Stimulated activated CD8-positive, alpha-beta memory T cell treated with anti-CD3 and anti-CD28 coated beads, Interleukin-4, amount 100 ng/mL, for 1 hour (primary cell): ENCODE measurements around the gene PEX14.
"Not testable (repeated sequence)": the region's sequence is repeated elsewhere in the genome, so short reads cannot be mapped to it uniquely, and the experiment has no call there.

ENCODE experiments used
- DNase-seq, 2 donors: peaks; one replicate each; pipeline ENCODE4 v3.0.0-alpha.2; 2020; ENCODE audit warnings: low read depth in 2 of 2, low spot score in 1 of 2

Gene PEX14

DNA sequence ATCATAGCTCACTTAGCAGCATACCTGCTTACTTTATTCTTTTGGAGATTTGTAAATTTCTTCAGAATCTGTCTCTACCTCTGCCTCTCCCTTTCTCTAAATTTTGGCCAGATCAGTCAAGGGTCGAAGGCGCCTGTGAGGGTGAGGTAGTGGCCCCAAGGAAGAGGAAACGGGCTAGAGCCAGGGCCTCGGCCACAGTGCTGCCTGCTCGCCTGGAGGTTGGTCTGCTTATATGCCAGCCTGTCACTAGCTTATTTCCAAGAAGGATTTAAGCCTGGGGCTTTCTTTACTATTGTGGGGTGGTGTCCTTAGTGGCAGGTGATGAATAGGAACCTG lies 19.6 kb downstream of the PEX14 start:
- no peak for DNase-seq

DNA sequence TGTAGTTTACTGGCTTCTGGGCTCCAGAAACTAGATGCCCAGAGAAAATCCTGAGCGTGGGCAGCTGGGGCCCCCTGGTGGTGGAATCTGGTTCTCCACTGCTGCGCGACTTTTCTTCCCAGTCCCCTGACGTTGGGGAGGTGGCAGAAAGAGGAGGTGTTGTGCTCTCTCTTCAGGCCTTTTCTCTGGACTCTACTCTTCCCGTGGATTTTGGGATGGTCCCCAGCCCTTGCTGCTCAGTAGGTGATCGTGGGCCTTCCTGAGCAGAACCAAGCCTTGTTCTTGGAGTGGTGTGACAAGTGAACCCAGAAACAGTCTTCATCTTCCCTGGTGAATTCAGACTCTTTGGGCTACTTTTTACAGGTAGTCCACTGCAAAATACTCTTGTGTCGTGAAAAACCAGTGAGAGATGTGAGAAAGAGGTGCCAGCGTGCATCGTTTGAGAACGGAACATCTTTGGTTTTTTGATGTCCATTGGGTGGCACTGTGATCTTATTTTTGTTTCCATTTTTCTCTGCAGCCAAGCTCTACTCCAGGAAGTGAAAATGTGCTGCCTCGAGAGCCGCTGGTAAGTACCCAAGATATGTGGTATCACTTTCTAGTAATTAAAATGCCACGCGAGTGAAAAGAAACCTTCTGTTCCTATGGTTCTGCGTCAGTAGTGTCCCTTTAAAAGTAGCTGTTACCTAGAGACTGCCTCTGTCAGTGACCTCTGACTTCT lies 20.2 kb downstream of the PEX14 start:
- DNase-seq, result peak; percentile 60 to 64

DNA sequence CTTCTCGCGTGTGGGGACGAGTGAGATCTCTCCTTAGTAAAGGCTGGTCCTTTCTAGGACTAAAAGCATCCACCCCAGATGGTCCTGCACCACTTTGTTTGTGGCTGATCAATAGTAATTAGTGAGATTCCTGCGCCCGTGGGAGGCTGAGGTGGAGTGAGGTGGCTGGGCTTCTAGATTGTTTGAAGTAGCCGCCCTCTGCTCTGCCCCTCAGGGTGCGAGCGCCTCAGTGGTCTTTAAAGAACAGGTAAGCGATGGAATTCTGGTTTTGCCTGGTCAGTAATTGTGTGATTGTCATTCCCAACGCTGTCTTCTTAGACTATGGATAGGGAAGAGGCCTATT lies 20.7 kb downstream of the PEX14 start:
- DNase-seq, result no peak

DNA sequence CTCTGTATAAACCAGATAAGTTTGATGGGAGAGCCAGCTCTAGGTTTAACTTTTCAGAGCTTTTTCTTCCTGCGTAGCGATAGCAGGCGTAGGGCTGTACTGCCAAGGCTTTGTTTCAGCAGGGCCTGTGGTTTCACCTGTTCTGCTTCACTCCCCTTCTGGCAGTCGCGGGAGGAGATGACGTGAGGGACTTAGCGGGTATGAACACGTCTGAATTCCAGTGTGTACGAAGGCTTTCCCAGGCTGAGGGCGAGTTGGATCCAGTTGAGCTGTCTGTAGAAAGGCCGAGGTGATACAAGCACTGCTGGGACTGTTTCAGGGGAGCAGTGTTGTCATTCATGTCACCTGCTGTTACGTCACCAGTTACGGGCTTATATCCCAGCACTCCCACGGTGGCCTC lies 21.2 kb downstream of the PEX14 start:
- DNase-seq, result no peak

DNA sequence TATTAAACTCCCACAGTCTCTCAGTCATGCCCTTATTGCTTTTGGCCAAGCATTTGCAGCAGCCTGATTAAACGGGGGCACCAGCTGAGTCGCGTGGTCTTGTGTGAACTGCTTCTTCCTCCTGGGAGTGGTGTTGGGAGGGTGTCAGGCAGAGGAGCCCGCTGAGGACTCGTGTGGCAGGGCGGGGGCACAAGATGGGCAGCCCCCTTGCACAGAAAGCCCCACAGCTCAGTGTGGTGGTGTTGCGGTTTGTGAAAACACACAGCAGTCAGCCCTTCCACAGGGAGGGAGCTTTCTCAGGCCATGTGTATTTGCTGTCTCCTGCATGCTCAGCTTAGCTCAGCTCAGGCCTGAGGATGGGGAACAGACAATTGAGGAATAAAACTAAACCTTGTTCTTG lies 22.4 kb downstream of the PEX14 start:
- DNase-seq, result no peak

DNA sequence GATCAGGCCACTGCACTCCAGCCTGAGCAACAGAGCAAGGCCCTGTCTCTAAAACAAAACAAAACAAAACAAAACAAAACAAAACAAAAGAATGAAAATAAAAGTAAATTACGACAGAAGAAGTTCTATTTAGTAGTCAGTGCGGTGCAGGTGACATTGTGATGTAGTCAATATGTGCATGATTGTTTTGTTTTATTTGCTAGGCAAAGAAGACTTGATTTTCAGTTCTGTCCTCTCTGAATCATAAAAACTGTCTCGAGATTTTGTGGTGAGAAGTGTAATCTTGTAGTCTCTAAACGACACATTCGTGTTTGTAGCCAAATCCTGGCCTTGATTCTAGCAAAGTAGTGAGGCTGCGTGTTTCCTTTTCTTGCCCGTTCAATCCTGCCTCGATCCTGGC lies 23.5 kb downstream of the PEX14 start:
- DNase-seq, result no peak

DNA sequence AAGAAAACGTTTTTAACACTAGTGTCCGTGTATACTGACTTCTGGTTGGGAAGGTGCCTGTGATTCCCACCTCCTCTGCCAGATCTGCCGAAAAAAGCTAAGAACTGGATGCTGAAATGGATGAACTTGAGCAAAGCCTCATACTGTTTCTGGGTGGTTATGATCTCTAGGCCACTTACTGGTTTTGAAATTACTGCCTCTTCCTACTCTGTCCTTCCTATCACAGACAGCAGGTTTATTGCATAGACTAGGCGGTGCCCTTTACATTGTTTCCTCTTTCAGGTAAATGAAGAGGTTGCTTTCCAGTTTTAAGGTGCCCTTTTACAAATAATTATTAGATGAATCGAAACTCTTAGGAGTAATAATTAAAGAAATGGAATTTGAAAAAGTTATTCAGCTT lies 27.5 kb downstream of the PEX14 start:
- no peak for DNase-seq

DNA sequence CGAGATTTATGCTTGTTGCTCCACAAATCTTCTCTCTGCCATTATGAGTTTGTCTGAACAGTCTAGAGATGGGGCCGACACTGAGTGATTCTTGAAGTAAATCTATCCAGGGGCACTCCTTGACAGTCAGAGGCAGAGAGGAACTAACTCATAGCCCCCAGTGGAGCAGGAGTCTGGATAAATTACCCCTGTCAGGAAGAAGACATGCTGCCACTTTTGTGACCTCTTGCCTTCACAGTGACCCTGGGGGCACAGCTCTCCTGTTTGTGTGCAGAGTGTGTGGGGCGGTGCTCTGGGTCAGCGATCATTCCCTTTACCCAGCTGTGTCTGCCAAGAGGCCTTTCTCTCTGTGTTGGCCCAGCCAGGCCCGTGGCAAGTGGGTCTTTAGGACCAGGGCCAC lies 29.5 kb downstream of the PEX14 start:
- DNase-seq, result no peak

DNA sequence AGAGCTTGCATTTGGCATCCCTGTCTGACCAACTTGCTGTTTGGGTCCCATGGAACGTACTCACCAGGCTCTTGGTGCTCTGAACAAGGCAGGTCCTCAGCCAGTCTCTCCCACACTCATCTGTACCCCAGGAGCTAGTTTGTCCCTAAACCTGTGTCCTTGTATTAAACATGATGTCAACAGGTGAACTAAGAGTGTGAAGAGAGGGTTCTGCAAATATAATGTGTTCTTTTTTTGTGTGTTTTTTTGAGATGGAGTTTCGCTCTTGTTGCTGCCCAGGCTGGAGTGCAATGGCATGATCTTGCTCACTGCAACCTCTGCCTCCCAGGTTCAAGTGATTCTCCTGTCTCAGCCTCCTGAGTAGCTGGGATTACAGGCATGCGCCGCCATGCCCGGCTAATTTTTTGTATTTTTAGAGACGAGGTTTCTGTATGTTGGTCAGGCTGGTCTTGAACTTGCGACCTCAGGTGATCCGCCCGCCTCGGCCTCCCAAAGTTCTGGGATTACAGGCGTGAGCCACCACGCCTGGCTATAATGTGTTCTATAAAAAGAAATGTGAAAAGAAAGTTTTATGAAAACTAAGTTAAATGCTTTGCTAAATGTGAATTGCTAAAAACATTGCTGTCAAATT lies 31.4 kb downstream of the PEX14 start:
- DNase-seq, result not testable (repeated sequence)

DNA sequence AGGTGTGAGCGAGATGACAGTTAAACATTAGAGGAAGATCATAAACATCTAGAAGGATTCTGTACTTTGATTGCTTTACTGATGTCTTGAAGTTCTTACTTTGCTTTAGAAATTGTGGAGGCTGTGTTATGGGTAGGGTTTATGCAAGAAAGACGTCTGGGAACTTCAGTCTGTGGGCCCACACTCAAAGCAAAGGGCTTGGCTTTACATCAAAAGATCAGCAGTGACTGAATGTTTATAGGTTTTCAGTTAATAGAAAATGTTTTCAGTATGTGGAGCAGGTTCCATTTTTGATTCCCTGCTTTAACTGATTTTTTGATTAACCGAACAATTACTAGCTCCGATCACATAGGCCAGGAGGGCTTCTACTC lies 31.9 kb downstream of the PEX14 start:
- no peak for DNase-seq

DNA sequence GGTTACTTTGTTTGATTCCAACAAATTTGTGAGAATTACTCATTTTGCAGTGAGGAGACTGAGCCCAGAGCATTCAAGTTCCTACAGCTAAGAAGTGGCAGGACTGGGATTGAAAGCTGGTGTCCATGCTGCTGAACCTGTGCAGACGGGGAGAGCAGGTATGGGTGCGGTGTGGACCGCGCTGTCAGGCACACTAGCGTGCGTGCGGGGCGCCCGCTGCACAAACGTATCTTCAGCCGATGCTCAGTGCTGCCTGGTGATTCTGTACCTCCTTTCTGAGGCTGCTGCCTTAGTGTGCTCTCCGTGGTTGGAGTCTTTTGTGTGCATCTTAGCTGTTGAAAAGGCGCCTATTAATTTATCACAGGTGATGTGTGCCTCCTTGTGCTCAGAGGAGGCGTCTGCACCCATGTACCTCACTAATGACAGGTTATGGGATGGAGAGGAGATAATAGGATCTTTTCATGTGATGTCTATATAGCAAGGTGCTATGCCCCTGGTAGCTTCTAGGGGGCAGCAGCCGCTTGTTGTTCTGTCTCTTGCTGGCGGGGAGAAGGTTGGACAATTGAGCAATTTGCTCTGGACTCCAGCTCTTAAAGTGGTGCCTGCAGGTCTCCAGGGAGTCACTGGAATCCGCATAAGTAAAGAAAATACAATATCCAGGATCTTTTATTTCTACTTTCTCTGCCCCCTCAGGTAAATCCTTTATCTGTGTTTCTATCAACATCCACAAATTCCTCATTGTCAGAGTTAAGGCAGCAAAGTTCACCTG lies 32.5 kb downstream of the PEX14 start:
- no peak for DNase-seq

DNA sequence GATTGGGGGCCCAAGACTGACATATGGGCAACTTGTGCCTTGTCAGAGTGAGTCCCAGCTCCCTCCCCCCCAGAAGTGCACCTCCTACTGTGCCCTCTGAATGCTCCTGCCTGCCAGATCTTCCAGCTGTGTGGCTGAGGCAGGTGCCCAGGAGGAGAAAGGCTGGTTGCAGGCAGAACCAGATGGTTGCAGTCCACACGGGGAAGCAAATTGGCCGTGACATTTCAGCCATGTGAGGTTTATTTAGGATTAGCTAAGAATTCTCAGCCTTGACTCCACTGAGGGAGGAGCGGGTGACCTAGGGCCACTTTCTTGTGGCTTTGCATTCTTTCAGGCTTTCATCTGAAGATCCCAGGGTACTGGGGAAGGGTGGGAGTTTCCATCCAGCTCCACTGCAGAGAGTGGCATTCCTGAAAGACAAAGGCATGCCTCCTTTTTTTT lies 33.8 kb downstream of the PEX14 start:
- no peak for DNase-seq

DNA sequence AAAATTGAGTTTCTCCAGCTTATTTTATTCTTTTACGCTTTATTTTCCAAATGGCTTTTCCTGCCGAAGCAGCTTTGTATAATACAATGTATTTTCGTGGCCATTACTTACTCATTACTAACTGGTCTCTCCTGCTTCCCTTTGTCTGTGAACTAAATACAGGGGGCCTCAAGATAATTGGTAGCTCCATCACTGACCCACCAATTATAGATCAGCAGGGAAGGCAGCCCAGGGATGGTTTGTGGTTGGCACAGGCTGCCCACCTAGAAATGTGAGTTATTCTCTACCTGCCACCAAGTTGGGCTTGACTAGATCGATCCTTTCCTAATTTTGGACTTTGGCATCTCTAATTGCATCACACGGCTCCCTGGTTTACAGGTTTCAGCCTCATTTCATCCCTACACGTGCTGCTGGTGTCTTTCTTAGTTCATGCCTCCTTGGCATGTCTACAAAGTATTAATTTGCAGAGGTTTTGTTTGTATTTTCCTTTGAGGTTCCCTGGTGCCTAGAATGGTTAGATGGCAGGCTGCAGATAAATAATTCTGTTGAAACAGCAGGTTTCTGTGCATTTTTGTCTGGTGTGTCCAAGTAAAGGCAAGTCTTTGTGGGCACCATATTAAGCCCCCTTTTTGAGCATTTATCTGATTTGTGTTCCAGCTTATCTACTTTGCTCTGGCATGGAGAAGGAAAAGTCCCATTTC lies 35.2 kb downstream of the PEX14 start:
- no peak for DNase-seq

DNA sequence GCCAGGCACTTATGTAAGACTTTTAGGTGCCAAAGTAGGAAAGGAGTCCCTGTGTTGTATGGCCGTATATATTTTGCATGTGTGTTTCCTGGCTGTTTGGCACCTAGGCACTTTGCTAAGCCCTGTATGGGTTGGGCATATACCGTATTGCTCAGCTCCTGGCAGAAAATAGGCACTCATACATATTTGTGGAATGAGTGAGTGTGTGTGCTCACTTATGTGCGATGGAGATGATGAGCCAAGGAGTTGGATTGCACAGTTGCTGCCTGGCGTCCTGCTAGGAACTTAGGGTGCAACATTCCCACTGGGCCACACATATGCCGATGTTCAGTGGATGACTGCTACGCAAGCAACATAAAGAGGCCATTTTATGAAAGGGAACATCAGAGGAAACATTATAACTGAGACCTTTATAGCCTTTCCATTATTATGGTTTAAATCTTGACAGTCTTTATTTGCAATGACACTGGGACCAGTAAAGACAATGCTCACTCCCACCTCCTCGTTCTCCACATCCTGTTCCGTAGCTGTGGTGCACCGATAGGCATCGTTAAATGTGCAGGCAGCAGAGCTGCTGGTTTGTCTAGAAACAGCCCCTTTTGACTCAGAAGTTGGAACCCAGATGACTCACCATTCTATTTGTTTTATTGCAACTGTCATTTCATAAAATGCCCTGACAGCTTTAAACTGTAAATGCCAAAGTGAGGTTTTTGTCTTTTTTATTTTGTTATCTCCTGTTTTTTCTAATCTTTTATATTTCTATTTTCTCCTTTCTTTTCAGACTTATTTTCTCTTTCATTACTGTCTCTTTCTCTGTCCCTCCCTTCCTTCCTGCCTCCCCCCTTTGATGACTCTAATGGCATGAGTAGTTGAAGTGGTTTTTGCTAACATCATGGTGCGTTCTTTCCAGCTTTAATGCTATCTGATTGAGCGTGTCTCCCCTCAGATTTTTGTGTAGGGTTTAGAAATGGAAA lies 36.1 kb downstream of the PEX14 start:
- DNase-seq, result peak; percentile 46 to 57

DNA sequence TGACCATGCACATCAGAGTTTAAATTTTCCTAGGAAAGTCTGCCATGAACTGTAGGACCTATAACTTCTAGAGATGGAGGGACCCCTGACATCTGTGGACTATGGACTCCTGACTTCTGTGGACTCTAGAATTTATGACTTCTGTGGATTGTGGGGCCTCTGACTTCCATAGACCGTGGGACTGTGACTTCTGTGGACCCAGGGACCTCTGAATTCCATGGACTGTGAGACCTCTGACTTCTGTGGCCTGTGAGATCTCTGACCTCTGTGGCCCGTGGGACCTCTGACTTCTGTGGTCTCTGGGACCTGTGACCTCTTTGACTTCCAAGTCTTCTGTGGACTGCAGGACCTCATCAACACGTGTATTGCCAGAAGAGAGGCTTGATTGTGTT lies 36.7 kb downstream of the PEX14 start:
- no peak for DNase-seq

DNA sequence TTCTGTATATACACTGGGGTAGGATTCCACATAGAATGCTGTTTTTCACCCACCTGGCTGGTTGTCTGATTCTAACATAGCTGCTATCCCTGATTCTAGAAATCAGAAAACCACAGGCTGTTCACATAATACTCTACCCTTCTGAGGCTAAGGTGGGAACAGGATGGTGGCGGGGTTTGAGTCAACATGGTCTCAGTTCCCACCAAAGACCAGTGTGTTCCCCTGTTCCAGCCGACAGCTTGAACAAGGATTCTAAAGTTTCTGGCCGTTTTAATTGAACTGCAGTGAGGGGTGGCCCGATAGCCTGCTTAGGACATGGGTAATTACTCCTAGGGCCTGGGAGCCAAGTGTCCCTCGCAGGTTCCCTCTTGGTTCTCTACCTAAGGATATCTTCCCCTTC lies 38.4 kb downstream of the PEX14 start:
- DNase-seq, result no peak

DNA sequence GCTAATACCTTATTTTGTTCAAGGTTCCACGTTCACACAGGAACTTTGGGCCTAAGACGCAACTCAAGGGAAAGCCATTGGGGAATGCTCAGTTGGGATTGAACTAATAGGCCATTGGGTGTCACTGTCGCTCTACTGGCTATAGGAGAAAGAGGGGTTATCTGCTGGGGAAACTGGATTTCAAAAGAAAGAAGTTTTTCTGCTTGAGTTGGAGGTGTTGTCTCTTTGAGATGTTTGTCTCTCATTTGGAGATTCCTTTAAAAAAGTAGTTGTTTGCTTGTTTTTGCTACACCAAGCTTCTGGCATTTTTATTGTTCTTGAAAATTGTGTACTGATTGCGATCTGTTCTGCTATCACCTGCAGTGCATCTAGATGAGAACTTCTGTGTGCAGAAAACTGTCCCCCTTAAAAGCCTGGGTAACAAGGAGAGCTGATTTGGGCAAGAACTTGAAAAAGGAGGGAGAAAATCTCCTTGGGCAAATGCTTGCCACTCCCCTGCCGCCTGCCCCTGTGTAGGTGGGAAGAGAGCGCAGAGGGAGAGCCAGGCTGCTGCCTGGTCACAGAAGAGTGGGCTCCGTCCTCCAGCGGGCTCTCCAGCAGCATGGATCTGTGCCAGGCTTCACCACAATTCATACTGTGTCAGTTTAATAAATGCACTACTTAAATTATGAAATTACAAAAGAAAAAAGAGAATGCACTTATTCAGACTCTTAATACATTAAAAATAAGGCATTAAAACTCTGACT lies 39.9 kb downstream of the PEX14 start:
- DNase-seq, result no peak

DNA sequence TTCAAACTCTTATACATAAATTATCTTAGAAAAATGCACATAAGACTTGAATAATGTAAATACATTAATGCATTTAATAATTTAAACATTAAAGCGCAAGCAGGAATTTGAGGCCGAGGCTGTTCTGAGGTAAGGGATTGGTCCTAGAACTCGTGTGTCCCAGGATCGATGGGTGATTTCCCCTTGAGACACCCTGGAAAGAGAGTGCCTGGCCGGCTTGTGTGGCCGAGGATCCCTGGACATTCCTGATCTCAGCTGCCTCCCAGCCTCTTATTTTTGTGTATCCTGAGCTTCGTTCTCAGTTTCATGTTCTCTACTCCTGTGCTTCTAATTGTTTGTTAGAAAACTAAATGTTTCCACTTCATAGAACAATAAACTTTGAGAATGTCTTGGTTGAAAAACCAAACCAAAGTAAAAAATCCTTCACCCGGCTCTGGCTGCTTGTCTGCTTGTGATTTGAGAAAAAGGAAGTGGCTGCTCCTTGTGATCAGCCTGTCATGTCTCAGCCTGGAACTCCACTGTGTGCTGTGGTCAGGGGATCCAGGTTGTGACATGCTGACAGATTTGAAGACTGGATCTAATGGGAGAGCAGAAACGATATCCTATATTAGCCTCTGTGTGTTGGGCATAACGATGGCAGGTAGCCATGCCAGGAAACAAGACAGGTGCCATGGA lies 40.7 kb downstream of the PEX14 start:
- no peak for DNase-seq

DNA sequence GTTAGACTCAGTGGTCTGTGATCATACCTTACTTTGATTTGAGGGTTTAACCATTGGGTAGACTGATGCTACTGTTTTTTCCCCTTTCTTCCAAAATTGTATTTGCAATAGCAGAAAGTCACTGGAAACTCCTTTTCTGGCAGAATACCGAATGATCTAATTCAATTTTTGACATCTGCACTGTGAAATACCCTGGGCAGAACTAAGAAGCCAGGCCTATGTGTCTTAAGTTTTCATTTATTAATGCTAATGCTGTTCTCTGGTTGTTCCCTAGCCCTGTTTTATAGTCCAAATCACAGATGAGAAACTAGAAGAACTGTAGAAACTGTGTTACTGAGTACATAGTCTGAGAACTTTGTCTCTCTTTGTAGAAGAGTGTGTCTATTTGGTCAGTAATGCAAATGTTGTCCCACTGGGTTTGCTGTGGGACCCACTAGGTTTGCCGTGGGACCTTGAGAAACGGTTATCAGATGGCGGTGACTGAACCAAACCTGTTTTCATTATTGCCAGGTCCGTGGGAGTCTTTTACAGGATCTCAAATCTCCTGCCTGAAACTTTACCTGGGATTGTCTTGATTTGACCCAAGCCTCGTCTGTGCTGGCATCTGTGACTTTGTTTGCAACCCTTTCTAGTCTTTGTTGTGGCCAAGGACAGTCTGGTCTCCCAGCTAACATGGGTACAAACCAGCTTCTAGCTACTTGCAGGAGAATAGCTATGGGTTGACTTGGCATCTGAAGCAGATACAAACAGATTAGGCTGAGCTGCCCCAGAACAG lies 41.4 kb downstream of the PEX14 start:
- DNase-seq, result no peak
